ENCODE measurements around the gene QRSL1. TPM values are rescaled to one million over a fixed set of nuclear protein-coding genes. Genes with fewer than 3 reads are reported as not detected.

QRSL1 gene
- total RNA-seq, 1 donor from 2014 or later: 18.4 TPM

DNA sequence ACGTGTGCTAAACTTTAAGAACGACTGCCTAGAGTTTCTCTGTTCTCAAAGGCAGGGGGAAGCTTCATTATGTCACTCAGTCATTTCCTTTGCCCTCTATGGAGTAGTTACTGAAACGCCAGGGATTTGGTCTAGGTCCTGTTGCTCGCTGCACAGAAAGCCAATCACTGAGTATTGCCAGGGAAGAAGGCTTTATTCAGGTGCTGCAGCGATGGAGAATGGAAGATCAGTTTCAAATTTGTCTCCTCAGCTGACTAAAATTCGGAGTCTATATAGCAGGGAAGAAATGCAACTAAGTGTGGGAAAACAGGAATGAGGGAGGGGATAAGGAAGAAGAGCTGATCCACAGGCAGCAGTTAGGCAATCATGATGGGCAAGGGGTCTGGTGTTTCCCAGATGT is 75.8 kb downstream of the QRSL1 start:
- Histone ChIP-seq H3K4me3 (ENCODE audit: low read depth, low read length) (no peak overlapping the region), H3K36me3 (ENCODE audit: control insufficient read depth, insufficient read depth, low read length) (no peaks in the 10 kb centered on the region), H3K27me3 (ENCODE audit: control insufficient read depth, insufficient read depth, low read length) (no peaks in the 10 kb centered on the region)
- TF ChIP-seq, protein P1, sequence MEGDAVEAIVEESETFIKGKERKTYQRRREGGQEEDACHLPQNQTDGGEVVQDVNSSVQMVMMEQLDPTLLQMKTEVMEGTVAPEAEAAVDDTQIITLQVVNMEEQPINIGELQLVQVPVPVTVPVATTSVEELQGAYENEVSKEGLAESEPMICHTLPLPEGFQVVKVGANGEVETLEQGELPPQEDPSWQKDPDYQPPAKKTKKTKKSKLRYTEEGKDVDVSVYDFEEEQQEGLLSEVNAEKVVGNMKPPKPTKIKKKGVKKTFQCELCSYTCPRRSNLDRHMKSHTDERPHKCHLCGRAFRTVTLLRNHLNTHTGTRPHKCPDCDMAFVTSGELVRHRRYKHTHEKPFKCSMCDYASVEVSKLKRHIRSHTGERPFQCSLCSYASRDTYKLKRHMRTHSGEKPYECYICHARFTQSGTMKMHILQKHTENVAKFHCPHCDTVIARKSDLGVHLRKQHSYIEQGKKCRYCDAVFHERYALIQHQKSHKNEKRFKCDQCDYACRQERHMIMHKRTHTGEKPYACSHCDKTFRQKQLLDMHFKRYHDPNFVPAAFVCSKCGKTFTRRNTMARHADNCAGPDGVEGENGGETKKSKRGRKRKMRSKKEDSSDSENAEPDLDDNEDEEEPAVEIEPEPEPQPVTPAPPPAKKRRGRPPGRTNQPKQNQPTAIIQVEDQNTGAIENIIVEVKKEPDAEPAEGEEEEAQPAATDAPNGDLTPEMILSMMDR (IDR thresholded peaks at IDR 0.05; ENCODE audit: insufficient read depth, low read length, poor library complexity, severe bottlenecking): no peak
- DNase-seq (ENCODE audit: low read depth): no peak

DNA sequence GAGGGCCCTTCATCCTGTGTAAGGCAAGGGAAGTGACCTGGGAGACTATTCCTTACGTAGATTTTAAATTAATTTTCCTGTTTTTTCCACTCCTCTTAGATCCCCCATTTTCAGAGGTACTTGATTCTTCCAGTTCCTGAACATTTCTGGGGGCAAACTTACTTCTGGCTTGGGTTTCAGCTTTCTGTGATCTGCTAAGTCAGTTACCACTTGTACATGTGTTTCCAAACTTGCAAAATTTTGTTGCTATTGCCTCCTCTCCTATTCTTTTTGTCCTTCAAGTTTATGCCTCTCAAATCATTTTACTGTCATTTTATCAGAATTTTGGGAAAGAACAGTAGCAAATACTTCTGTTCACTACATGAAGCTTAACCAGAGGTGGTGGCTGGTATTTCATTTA is 81.2 kb downstream of the QRSL1 start:
- H3K27me3 ChIP-seq (ENCODE audit: control insufficient read depth, insufficient read depth, low read length): no peaks in the 10 kb centered on the region
- TF ChIP-seq, protein P1 (IDR thresholded peaks at IDR 0.05; ENCODE audit: insufficient read depth, low read length, poor library complexity, severe bottlenecking): no peak
- no peak for DNase-seq (ENCODE audit: low read depth)
- H3K4me3 ChIP-seq (ENCODE audit: low read depth, low read length): no peak overlapping the region
- H3K36me3 ChIP-seq (ENCODE audit: control insufficient read depth, insufficient read depth, low read length): no peaks in the 10 kb centered on the region

DNA sequence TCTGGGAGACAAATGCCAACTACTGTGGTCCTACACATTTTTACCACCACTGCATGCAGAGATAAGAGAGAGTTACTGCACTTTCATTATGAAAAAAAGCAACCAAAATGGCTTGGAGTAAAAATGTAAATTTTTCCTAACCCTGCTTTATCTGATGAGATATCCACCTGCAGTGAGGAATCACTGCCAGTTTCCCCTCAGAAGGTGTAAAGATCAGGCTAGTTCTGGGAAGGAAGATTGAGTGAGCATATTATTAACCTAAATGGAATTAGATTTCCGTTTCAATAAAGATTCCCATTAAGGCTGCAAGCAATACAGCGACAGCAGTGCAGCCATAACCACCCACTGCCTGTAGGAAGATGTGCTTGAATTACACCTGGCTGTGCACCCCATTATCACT is 84.9 kb downstream of the QRSL1 start:
- no peaks in the 10 kb centered on the region for H3K27me3 ChIP-seq (ENCODE audit: control insufficient read depth, insufficient read depth, low read length)
- no peak overlapping the region for H3K4me3 ChIP-seq (ENCODE audit: low read depth, low read length)
- H3K36me3 ChIP-seq (ENCODE audit: control insufficient read depth, insufficient read depth, low read length): no peaks in the 10 kb centered on the region
- no peak for DNase-seq (ENCODE audit: low read depth)
- TF ChIP-seq, protein P1 (IDR thresholded peaks at IDR 0.05; ENCODE audit: insufficient read depth, low read length, poor library complexity, severe bottlenecking): no peak

DNA sequence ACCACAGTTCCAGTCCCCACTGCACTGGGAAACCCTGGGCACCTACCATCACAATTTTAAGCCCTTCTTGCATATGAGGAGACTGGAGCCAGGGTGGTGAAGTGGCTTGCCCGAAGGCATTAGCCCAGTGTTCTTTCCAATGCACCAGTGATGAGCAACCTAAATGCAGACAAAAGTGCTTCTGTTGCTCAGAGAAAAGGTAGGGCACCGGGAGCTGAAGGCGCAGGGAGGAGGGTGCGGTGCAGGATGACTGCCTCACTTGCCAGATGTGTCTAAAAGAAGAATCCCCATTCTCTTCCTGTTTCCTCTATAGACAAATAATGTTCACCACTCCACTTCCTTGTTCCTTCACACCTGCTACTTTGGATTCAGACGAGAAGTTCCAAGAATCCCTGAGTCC is 86.5 kb downstream of the QRSL1 start:
- no peak overlapping the region for H3K4me3 ChIP-seq (ENCODE audit: low read depth, low read length)
- TF ChIP-seq, protein P1 (IDR thresholded peaks at IDR 0.05; ENCODE audit: insufficient read depth, low read length, poor library complexity, severe bottlenecking): no peak
- H3K27me3 ChIP-seq (ENCODE audit: control insufficient read depth, insufficient read depth, low read length): no peaks in the 10 kb centered on the region
- DNase-seq (ENCODE audit: low read depth): no peak
- H3K36me3 ChIP-seq (ENCODE audit: control insufficient read depth, insufficient read depth, low read length): no peaks in the 10 kb centered on the region

DNA sequence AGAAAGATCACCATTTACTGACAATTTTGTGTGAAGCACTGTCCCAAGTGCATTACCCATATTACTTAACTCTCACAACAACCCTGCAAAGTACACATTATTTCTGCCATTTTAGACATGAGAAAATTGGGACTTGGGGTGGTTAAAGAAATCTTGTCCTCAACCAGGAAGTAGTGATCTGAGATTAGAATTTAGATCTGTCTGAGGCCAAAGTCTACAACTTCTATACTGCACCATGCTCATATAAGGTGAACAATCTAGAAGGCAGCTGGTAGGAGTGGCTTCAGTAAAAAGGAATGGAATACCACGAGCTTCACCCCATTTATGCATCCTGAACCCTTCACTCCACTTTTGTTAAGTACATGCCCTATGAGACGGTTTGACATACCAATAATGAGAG is 87.6 kb downstream of the QRSL1 start:
- H3K4me3 ChIP-seq (ENCODE audit: low read depth, low read length): no peak overlapping the region
- TF ChIP-seq, protein P1 (IDR thresholded peaks at IDR 0.05; ENCODE audit: insufficient read depth, low read length, poor library complexity, severe bottlenecking): no peak
- H3K27me3 ChIP-seq (ENCODE audit: control insufficient read depth, insufficient read depth, low read length): no peaks in the 10 kb centered on the region
- no peaks in the 10 kb centered on the region for H3K36me3 ChIP-seq (ENCODE audit: control insufficient read depth, insufficient read depth, low read length)
- no peak for DNase-seq (ENCODE audit: low read depth)

Other genes with a start within 250 kb of the QRSL1 start
- 6.8 and 8.2 TPM in 2 replicates for gene RTN4IP1, start 80 bp upstream of the QRSL1 start, total RNA-seq

Data from kidney epithelial cell (primary cell).